ENCODE results near the gene TBL3.

GRCh38 chr16:2005646-2006045 is 33.8 kb downstream of the TBL3 start:
- no peak for TF ChIP-seq POLR2AphosphoS5 (IDR thresholded peaks at IDR 0.05; ENCODE audit: low read depth, low read length)
- no peak for TF ChIP-seq REST (IDR thresholded peaks at IDR 0.05; ENCODE audit: insufficient read depth in 1 of 2, low read depth in 2 of 2, low read length in 2 of 2)
- no peak for TF ChIP-seq TAF1 (IDR thresholded peaks at IDR 0.05; ENCODE audit: borderline replicate concordance, insufficient read depth, low read length)
- TF ChIP-seq SIN3A (IDR thresholded peaks at IDR 0.05; ENCODE audit: borderline replicate concordance, insufficient read depth, low read length): no peak
